Lower lobe of right lung (tissue), 2 donors: Measurements from ENCODE around the gene OSBPL5. TPM values are rescaled to one million over a fixed set of nuclear protein-coding genes. Genes with fewer than 3 reads are reported as not detected.

Experiments used
- ATAC-seq, 2 donors: fragments of 200-7000 bp; cut with Tn5 transposase; one replicate each; pipeline ENCODE4 v1.9.1; 2020 to 2022; ENCODE audit warnings: mild to moderate bottlenecking in 2 of 2, moderate library complexity in 2 of 2
- DNase-seq: peaks from one replicate; pipeline ENCODE4 v3.0.0-alpha.2; 2020
- H3K27ac ChIP-seq: fragments of 200-600 bp; one replicate; pipeline ENCODE4 v1.8.0; 2022
- H3K27me3 ChIP-seq: fragments of 200-600 bp; one replicate; pipeline ENCODE4 v1.8.0; 2022; ENCODE audit warnings: low read depth
- H3K36me3 ChIP-seq: fragments of 200-600 bp; one replicate; pipeline ENCODE4 v1.8.0; 2022; ENCODE audit warnings: mild to moderate bottlenecking
- H3K4me1 ChIP-seq: fragments of 200-600 bp; one replicate; pipeline ENCODE4 v1.8.0; 2022
- H3K4me3 ChIP-seq: fragments of 200-600 bp; one replicate; pipeline ENCODE4 v1.8.0; 2022; ENCODE audit warnings: mild to moderate bottlenecking
- H3K9me3 ChIP-seq: fragments of 200-600 bp; one replicate; pipeline ENCODE4 v1.8.0; 2022
- CTCF ChIP-seq: fragments of 200-600 bp; IDR thresholded peaks from one replicate; pipeline ENCODE4 v1.8.0; 2022; ENCODE audit warnings: antibody characterized with exemption, mild to moderate bottlenecking
- intact Hi-C: fragments of 100-400 bp; cut with DNase I; formaldehyde crosslinking; loops from one replicate; pipeline ENCODE4 v1.11.0; 2022
- total RNA-seq: library from RNA; stranded (reverse); fragmentation: NEBNext Ultra II Directional; extraction: Animal tissue kit (Norgen Biotek cat#: 25700); gene quantifications from one replicate; pipeline ENCODE4 v1.2.1, GENCODE V29; 2021
- donor health status: DM: no; HTN: yes; CAD: no; lungs with severe emphysema.

OSBPL5 gene
- total RNA-seq, 1 donor from 2014 or later, result 46.2 TPM

GRCh38 chr11:3130269-3131071, 34.6 kb downstream of the OSBPL5 start:
- H3K4me1 ChIP-seq, result peaks cover 21% of the 10 kb centered on the region
- intact Hi-C loops, result no loop called here
- no peaks in the 10 kb centered on the region for H3K9me3 ChIP-seq
- TF ChIP-seq CTCF, result no peak
- no peak overlapping the region for H3K27ac ChIP-seq
- H3K4me3 ChIP-seq, result no peak overlapping the region
- no peak for ATAC-seq
- DNase-seq, result peak; percentile 38
- peaks cover 7% of the 10 kb centered on the region for H3K36me3 ChIP-seq
- no peaks in the 10 kb centered on the region for H3K27me3 ChIP-seq

DNA sequence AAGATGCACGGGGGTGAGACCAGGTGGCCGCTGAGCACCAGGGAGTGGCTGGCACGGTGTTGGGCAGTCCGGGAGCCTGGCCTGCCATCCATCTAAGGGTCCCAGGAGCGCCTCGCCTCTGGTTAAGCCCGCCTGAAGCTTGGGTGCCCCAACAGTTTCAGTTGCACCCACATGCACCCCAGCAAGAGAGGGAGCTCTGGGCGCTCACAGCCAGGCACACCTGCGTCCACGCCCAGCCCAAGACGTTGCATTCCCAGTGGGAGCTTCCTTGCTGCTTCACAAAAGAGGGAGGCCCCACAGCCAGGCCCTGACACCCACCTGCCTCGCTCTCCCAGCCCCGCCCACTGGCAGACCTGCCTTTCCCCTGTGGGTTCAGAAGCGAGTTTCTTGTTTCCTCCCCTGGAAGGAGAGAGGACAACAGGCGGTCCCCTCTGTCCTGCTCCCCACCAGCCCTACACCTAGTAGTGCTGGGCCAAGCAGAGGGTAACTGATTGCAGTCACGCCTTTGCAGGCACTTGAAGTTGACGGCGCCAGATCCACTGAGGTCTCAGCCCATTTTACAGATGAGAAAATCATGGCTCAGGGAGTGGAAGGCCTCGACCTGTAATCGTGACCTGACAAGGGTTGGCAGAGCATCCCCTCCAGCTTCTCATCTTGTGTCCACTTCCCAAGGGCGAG, 35.4 kb downstream of the OSBPL5 start:
- Histone ChIP-seq H3K27me3 (no peaks in the 10 kb centered on the region), H3K9me3 (no peaks in the 10 kb centered on the region), H3K36me3 (peaks cover 7% of the 10 kb centered on the region), H3K4me3 (no peak overlapping the region), H3K27ac (no peak overlapping the region), H3K4me1 (peaks cover 23% of the 10 kb centered on the region)
- no peak for TF ChIP-seq CTCF
- ATAC-seq, result no peak
- intact Hi-C loops, result no loop called here
- DNase-seq, result peak; percentile 43

GRCh38 chr11:3129181-3129590, 35.9 kb downstream of the OSBPL5 start:
- no peaks in the 10 kb centered on the region for H3K27me3 ChIP-seq
- H3K36me3 ChIP-seq, result peaks cover 7% of the 10 kb centered on the region
- no peaks in the 10 kb centered on the region for H3K9me3 ChIP-seq
- ATAC-seq (no peak), DNase-seq (peak; percentile 35)
- no peak overlapping the region for H3K27ac ChIP-seq
- intact Hi-C loops, result no loop called here
- H3K4me1 ChIP-seq, result peaks cover 28% of the 10 kb centered on the region
- no peak for TF ChIP-seq CTCF
- no peak overlapping the region for H3K4me3 ChIP-seq

DNA sequence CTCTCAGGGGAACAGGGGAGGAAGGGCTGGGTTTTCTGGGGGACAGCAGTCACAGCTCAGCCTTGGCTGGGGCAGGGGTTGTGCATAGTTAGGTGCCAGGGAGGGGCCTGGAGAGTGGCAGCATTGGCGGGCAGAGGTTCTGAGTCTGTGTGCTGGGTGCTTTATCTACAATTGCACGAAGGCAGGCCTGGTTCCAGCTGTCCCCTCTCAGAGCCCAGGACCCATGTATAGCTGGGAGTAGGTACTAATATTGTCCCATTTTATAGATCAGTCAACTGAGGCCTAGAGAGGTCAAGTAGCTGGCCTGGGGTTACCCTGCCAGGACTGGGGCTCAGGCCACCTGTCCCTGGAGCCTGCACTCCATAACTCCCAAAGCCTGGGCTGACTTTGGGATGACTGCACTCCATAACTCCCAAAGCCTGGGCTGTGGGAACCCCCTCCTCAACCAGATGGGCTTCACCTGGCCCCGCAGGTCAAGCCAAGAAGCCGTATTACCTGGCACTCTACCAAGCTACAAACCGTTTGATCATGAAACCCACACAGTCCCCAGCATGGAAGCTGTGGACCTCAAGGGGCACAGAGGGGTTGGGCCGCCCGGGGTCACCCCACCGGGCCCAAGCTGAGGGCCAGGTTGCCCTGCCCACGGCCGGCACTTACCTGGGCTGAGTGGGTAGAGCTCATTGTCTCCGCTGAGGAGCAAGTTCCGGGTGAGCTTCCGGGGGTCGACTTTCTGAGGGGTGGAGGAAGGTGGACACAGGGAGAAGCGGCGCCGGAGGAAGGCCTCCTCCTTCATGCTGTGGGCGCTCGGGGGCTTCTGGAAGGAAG, 36.5 kb downstream of the OSBPL5 start:
- Histone ChIP-seq H3K4me1 (peaks cover 35% of the 10 kb centered on the region), H3K9me3 (no peaks in the 10 kb centered on the region), H3K36me3 (peaks cover 7% of the 10 kb centered on the region), H3K4me3 (no peak overlapping the region), H3K27ac (peak overlapping the region; percentile 76), H3K27me3 (no peaks in the 10 kb centered on the region)
- no peak for ATAC-seq
- TF ChIP-seq CTCF, result no peak
- DNase-seq, result peak; percentile 38
- intact Hi-C loops, result no loop called here

- H3K4me1 ChIP-seq, result peaks cover 41% of the 10 kb centered on the region
- no peaks in the 10 kb centered on the region for H3K9me3 ChIP-seq
- intact Hi-C loops, result no loop called here
- ATAC-seq (no peak), DNase-seq (peak; percentile 31)
- peak overlapping the region; percentile 76 for H3K27ac ChIP-seq
- H3K27me3 ChIP-seq, result no peaks in the 10 kb centered on the region
- H3K4me3 ChIP-seq, result no peak overlapping the region
- H3K36me3 ChIP-seq, result peaks cover 8% of the 10 kb centered on the region
- TF ChIP-seq CTCF, result no peak
Measured at GRCh38 chr11:3127706-3128355, 37.3 kb downstream of the OSBPL5 start.
